Measurements from ENCODE around the gene TENM3.

- TF ChIP-seq CTCF (IDR thresholded peaks at IDR 0.05; ENCODE audit: insufficient read depth, low read length, poor library complexity, severe bottlenecking) = no peak
- TF ChIP-seq EZH2phosphoT487 (conservative IDR thresholded peaks at IDR 0.05; ENCODE audit: low read length) = no peak
Measured at GRCh38 chr4:182235021-182235795, 8.0 kb upstream of the TENM3 start.
